HepG2 (cell line): ENCODE results near the gene MRPS35. TPM values are rescaled to one million over a fixed set of nuclear protein-coding genes. Genes with fewer than 3 reads are reported as not detected.

Source experiments
- AHDC1 ChIP-seq: sonication (generic); formaldehyde crosslinking; IDR thresholded peaks from 2 replicates; pipeline ENCODE4 v1.5.1; 2020; ENCODE audit warnings: mild to moderate bottlenecking, missing genetic modification reagents, borderline replicate concordance
- ARID5B ChIP-seq: IDR thresholded peaks from 2 replicates; pipeline ENCODE4 v1.4.0; 2020; ENCODE audit warnings: mild to moderate bottlenecking, missing genetic modification reagents
- CEBPB ChIP-seq: IDR thresholded peaks from 2 replicates; pipeline ENCODE4 v1.6.1; 2011; ENCODE audit warnings: low read depth, low read length, improper control_type of control experiment, borderline replicate concordance
- CEBPG ChIP-seq: IDR thresholded peaks from 2 replicates; pipeline ENCODE4 v1.6.1; 2016
- EED ChIP-seq: sonication (generic); formaldehyde crosslinking; IDR thresholded peaks from 2 replicates; pipeline ENCODE4 v1.5.0; 2020; ENCODE audit warnings: mild to moderate bottlenecking, missing genetic modification reagents
- KDM2A ChIP-seq: sonication (generic); formaldehyde crosslinking; IDR thresholded peaks from 2 replicates; pipeline ENCODE4 v1.4.0; 2020; ENCODE audit warnings: low read depth, missing genetic modification reagents, borderline replicate concordance
- LCORL ChIP-seq, 2 experiments: fragments of 450-650 bp in 1 of 2; sonication (generic) in 1 of 2; formaldehyde crosslinking in 1 of 2; IDR thresholded peaks; 2 replicates each; pipeline versions ENCODE4 v1.5.0 to v1.6.1; 2017 to 2020; ENCODE audit warnings: antibody characterized with exemption in 1 of 2, missing genetic modification reagents in 1 of 2
- MBNL3 ChIP-seq: fragments of 250-450 bp; sonication (Bioruptor Pico); conservative IDR thresholded peaks from 2 replicates; pipeline ENCODE4 v1.8.0; 2022; ENCODE audit warnings: mild to moderate bottlenecking, inconsistent platforms
- PLRG1 ChIP-seq: fragments of 450-650 bp; conservative IDR thresholded peaks from 2 replicates; pipeline ENCODE4 v1.6.1; 2016
- YEATS2 ChIP-seq: sonication (generic); formaldehyde crosslinking; IDR thresholded peaks from 2 replicates; pipeline ENCODE4 v1.4.0; 2020; ENCODE audit warnings: missing genetic modification reagents, borderline replicate concordance
- ZC3H4 ChIP-seq: sonication (generic); formaldehyde crosslinking; IDR thresholded peaks from 2 replicates; pipeline ENCODE4 v1.4.0; 2020; ENCODE audit warnings: missing genetic modification reagents, borderline replicate concordance
- ZMYM2 ChIP-seq: sonication (generic); formaldehyde crosslinking; IDR thresholded peaks from 2 replicates; pipeline ENCODE4 v1.8.0; 2022; ENCODE audit warnings: mild to moderate bottlenecking, missing genetic modification reagents
- ZNF235 ChIP-seq: sonication (generic); formaldehyde crosslinking; IDR thresholded peaks from 2 replicates; pipeline ENCODE4 v1.8.1; 2023; ENCODE audit warnings: mild to moderate bottlenecking, missing genetic modification reagents, borderline replicate concordance
- ZNF343 ChIP-seq: sonication (generic); formaldehyde crosslinking; IDR thresholded peaks from 2 replicates; pipeline ENCODE4 v1.4.0; 2020; ENCODE audit warnings: mild to moderate bottlenecking, missing genetic modification reagents
- ZNF777 ChIP-seq: sonication (generic); formaldehyde crosslinking; IDR thresholded peaks from 2 replicates; pipeline ENCODE4 v1.4.0; 2020; ENCODE audit warnings: missing genetic modification reagents
- ZSCAN9 ChIP-seq: IDR thresholded peaks from 2 replicates; pipeline ENCODE4 v1.6.1; 2016; ENCODE audit warnings: borderline replicate concordance
- polyA plus RNA-seq, 8 experiments: library from polyadenylated mRNA; depleted of rRNA in 3 of 8; stranded (reverse) in 7 of 8; unstranded in 1 of 8; fragments of >200 nt; fragmentation: Illumina TruSeq in 4 of 8; extraction: Trizol in 4 of 8; gene quantifications; 2 replicates each; pipeline versions ENCODE4 v1.2.1 to v1.2.3, GENCODE V29; 2011 to 2016; ENCODE audit warnings: low read depth in 4 of 8, missing spikeins in 1 of 8, mixed read lengths in 1 of 8; ENCODE audit not compliant: insufficient read depth in 1 of 8
- total RNA-seq, 5 experiments: library from RNA; depleted of rRNA; stranded (reverse); fragments of >200 nt; fragmentation: Illumina TruSeq; extraction: Trizol; gene quantifications; 2 replicates each; pipeline ENCODE4 v1.2.3, GENCODE V29; 2016; ENCODE audit warnings: low read depth in 1 of 5
- TF ChIP-seq, protein P1 (sequence below): sonication (generic); formaldehyde crosslinking; IDR thresholded peaks from 2 replicates; pipeline ENCODE4 v1.4.0; 2020; ENCODE audit warnings: mild to moderate bottlenecking, missing genetic modification reagents
- TF ChIP-seq, protein P2 (sequence below): sonication (generic); formaldehyde crosslinking; IDR thresholded peaks from 2 replicates; pipeline ENCODE4 v1.5.1; 2020; ENCODE audit warnings: missing genetic modification reagents, mild to moderate bottlenecking, borderline replicate concordance

The MRPS35 gene
- total and polyA plus RNA-seq, 2 of the 13 experiments (the other 11 are each of a cell fraction or from before 2014, with no cell fraction given), result 63.4 to 104 TPM

DNA sequence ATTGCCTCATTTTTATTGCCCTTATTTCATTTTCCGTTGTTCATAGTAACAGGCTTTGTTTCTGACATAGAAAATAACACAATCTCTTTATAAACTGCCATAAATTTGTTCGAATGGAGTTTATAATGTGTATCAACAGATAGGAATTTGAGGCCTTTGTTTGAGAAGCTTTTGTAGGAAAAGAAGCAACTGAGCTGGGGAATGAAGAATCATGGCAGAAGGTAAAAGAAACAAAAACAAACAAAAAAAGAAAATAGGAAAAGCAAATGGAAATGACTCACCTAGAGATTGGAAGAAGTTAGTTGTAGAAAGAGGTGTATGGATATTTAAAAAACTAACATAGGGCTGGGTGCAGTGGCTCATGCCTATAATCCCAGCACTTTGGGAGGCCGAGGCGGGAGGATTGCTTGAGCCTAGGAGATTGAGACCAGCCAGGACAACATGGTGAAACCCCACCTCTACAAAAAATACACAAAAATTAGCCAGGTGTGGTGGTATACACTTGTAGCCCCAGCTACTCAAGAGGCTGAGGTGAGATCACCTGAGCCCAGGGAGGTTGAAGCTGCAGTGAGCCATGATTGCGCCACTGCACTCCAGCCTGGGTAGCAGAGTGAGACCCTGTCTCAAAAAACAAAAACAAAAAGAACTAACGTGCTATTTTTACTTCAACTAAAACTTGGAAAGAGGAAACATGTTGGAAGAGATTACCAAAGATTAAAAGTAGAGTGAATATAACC, 14.9 kb upstream of the MRPS35 start (continued):
- TF ChIP-seq ZNF343 (CRISPR knock-in tag) (no peak), ZNF777 (no peak), MBNL3 (CRISPR knock-in tag) (no peak), AHDC1 (0 out of 2 replicates have a peak, but pooled peaks have one; percentile 19), YEATS2 (CRISPR knock-in tag) (no peak), ZSCAN9 (no peak), KDM2A (no peak), ZC3H4 (CRISPR knock-in tag) (no peak), CEBPB (peak; percentile 75; the same call in 1 of the 2 replicates), EED (no peak), LCORL (IDR thresholded peaks at IDR 0.05) (no peak), LCORL (CRISPR knock-in tag; IDR thresholded peaks at IDR 0.05) (0 out of 2 replicates have a peak, but pooled peaks have one; percentile 39), ZMYM2 (no peak), ZNF235 (CRISPR knock-in tag) (no peak), CEBPG (CRISPR knock-in tag) (peak; percentile 76), ARID5B (CRISPR knock-in tag) (peak; percentile 10; the same call in 1 of the 2 replicates), PLRG1 (no peak)
- TF ChIP-seq, protein P1, sequence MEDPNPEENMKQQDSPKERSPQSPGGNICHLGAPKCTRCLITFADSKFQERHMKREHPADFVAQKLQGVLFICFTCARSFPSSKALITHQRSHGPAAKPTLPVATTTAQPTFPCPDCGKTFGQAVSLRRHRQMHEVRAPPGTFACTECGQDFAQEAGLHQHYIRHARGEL (CRISPR knock-in tag), result no peak
- TF ChIP-seq, protein P2, sequence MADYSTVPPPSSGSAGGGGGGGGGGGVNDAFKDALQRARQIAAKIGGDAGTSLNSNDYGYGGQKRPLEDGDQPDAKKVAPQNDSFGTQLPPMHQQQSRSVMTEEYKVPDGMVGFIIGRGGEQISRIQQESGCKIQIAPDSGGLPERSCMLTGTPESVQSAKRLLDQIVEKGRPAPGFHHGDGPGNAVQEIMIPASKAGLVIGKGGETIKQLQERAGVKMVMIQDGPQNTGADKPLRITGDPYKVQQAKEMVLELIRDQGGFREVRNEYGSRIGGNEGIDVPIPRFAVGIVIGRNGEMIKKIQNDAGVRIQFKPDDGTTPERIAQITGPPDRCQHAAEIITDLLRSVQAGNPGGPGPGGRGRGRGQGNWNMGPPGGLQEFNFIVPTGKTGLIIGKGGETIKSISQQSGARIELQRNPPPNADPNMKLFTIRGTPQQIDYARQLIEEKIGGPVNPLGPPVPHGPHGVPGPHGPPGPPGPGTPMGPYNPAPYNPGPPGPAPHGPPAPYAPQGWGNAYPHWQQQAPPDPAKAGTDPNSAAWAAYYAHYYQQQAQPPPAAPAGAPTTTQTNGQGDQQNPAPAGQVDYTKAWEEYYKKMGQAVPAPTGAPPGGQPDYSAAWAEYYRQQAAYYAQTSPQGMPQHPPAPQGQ (CRISPR knock-in tag), result no peak
